ENCODE results near the gene PHC2. TPM values are rescaled to one million over a fixed set of nuclear protein-coding genes. Genes with fewer than 3 reads are reported as not detected.

The PHC2 gene
- total and polyA plus RNA-seq, 2 of the 13 experiments (the other 11 are each of a cell fraction or from before 2014, with no cell fraction given), result 52.5 to 84.9 TPM

DNA sequence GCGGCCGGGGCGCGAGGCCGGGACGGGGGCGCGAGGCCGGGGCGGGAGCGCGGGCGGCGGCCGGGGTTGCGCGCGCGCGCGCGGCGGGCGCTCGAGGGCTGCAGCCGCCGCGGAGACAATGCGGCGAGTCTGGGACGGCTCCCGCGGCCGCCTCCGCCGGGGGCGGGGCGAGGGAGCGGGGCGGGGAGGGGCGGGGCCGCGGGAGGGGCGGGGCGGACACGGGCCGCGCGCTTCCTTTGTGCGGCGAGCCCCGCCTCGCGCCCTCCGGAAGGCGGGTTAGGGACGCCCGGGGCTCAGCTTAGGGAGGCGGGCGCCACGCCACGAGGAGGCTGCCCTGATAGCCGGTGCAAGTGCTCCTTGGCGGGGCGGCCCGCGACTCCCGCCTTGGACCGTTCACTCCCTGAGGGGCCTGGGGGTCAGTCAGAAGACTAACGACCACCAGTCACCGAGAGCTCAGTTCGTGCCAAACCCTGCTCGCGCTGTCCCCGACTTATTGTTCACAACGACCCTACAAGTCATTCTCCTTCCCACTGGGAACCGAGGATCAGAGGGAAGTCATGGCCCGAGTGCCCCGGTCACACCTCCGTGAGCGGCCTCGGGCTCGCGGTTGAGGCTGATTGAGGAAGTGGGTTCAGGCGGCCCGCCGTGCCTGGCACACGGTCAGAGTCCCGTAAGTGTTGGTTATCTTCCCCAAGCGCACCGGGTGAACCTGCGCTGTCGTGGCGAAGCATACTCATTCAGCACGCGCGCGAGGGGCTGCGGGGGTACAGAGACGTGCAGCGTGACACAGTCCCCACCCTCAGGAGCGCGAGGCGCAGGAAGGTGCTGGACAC, 80.9 kb downstream of the PHC2 start (continued):
- TF ChIP-seq, protein P1, sequence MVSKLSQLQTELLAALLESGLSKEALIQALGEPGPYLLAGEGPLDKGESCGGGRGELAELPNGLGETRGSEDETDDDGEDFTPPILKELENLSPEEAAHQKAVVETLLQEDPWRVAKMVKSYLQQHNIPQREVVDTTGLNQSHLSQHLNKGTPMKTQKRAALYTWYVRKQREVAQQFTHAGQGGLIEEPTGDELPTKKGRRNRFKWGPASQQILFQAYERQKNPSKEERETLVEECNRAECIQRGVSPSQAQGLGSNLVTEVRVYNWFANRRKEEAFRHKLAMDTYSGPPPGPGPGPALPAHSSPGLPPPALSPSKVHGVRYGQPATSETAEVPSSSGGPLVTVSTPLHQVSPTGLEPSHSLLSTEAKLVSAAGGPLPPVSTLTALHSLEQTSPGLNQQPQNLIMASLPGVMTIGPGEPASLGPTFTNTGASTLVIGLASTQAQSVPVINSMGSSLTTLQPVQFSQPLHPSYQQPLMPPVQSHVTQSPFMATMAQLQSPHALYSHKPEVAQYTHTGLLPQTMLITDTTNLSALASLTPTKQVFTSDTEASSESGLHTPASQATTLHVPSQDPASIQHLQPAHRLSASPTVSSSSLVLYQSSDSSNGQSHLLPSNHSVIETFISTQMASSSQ (IDR thresholded peaks at IDR 0.05; ENCODE audit: low read depth), result no peak
- TF ChIP-seq, protein P1 (CRISPR knock-in tag; IDR thresholded peaks at IDR 0.05; ENCODE audit: borderline replicate concordance), result no peak
- TF ChIP-seq, protein P2, sequence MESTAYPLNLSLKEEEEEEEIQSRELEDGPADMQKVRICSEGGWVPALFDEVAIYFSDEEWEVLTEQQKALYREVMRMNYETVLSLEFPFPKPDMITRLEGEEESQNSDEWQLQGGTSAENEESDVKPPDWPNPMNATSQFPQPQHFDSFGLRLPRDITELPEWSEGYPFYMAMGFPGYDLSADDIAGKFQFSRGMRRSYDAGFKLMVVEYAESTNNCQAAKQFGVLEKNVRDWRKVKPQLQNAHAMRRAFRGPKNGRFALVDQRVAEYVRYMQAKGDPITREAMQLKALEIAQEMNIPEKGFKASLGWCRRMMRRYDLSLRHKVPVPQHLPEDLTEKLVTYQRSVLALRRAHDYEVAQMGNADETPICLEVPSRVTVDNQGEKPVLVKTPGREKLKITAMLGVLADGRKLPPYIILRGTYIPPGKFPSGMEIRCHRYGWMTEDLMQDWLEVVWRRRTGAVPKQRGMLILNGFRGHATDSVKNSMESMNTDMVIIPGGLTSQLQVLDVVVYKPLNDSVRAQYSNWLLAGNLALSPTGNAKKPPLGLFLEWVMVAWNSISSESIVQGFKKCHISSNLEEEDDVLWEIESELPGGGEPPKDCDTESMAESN (CRISPR knock-in tag; conservative IDR thresholded peaks at IDR 0.05), result no peak
- no peak; the same call in 1 of the 2 replicates for TF ChIP-seq NFYB (CRISPR knock-in tag; IDR thresholded peaks at IDR 0.05)
- no peak for TF ChIP-seq SP4 (CRISPR knock-in tag; IDR thresholded peaks at IDR 0.05)
- TF ChIP-seq ZNF782 (CRISPR knock-in tag; IDR thresholded peaks at IDR 0.05; ENCODE audit: borderline replicate concordance), result no peak
- TF ChIP-seq, protein P3, sequence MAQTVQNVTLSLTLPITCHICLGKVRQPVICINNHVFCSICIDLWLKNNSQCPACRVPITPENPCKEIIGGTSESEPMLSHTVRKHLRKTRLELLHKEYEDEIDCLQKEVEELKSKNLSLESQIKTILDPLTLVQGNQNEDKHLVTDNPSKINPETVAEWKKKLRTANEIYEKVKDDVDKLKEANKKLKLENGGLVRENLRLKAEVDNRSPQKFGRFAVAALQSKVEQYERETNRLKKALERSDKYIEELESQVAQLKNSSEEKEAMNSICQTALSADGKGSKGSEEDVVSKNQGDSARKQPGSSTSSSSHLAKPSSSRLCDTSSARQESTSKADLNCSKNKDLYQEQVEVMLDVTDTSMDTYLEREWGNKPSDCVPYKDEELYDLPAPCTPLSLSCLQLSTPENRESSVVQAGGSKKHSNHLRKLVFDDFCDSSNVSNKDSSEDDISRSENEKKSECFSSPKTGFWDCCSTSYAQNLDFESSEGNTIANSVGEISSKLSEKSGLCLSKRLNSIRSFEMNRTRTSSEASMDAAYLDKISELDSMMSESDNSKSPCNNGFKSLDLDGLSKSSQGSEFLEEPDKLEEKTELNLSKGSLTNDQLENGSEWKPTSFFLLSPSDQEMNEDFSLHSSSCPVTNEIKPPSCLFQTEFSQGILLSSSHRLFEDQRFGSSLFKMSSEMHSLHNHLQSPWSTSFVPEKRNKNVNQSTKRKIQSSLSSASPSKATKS (CRISPR knock-in tag; IDR thresholded peaks at IDR 0.05), result no peak
- TF ChIP-seq, protein P4, sequence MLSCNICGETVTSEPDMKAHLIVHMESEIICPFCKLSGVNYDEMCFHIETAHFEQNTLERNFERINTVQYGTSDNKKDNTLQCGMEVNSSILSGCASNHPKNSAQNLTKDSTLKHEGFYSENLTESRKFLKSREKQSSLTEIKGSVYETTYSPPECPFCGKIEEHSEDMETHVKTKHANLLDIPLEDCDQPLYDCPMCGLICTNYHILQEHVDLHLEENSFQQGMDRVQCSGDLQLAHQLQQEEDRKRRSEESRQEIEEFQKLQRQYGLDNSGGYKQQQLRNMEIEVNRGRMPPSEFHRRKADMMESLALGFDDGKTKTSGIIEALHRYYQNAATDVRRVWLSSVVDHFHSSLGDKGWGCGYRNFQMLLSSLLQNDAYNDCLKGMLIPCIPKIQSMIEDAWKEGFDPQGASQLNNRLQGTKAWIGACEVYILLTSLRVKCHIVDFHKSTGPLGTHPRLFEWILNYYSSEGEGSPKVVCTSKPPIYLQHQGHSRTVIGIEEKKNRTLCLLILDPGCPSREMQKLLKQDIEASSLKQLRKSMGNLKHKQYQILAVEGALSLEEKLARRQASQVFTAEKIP (CRISPR knock-in tag; IDR thresholded peaks at IDR 0.05; ENCODE audit: borderline replicate concordance), result no peak
- no peak for TF ChIP-seq ZBTB21 (CRISPR knock-in tag; IDR thresholded peaks at IDR 0.05)
- no peak for TF ChIP-seq NONO (IDR thresholded peaks at IDR 0.05)
- peak; percentile 65 for TF ChIP-seq NONO (CRISPR knock-in tag; conservative IDR thresholded peaks at IDR 0.05)
- no peak for TF ChIP-seq ZSCAN25 (CRISPR knock-in tag; IDR thresholded peaks at IDR 0.05)

Measured in HepG2 (cell line).